Stimulated activated CD8-positive, alpha-beta memory T cell treated with anti-CD3 and anti-CD28 coated beads, Interleukin-15, amount 100 ng/mL, for 24 hours (primary cell): Measurements from ENCODE around the gene STX7.

Source experiments
- DNase-seq: peaks from one replicate; pipeline ENCODE4 v3.0.0-alpha.2; 2020; ENCODE audit warnings: low read depth

The STX7 gene

DNA sequence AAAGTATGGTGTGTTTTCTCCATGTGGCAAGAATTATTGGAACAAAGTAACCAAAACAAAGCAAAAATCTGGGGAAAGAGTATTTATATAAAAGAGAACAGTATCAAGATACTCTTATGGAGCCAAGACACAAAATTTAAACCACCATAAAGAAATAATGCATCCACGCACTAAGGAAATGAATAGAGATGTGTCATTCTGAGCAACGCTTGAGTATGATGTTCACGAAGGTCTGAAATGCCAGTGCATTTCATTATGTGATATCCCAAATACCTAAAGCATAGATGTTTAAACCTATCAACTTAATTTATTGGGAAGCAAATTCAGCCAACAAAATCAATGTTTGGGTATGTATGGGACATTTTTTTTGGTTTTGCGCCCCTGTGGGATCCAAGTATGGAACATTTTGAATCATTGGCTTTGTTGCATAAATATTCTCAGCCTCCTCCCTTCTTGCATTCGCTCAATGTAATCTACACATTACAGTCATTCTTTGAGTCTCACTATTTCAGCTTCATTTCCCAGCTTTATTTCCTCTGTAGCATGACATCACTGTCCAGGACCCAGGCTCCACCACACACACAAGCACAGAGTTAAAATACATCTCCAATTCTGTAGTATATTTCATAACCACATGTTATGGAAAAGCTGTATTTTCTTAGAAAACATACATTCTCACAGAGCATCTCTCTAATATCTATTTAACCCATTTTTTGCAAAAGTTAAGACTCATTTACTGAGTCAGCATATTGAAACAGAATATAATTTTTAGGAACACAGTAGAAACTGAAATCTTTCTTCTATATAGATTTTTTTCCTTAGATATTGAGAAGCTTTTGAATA, 100.0 kb downstream of the STX7 start:
- DNase-seq, result no peak

DNA sequence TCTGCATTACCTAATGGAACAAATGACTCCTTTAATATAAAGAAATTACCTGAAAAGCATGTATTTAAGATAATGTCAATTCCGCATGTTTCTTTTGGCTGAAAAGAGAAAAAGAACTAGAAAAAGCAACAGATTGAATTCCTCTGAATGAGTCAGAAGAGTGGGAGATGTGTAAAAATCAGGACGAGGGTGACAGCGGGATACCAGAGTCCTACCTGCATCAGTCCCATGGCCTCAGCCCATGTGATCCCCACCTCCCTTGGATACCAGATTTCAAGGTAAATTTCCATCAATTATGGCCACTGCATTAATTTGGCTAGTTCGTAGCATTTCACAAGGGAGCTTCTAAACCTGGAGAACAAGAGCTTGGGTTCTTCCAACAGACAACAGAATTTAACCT, 101.6 kb downstream of the STX7 start:
- no peak for DNase-seq

DNA sequence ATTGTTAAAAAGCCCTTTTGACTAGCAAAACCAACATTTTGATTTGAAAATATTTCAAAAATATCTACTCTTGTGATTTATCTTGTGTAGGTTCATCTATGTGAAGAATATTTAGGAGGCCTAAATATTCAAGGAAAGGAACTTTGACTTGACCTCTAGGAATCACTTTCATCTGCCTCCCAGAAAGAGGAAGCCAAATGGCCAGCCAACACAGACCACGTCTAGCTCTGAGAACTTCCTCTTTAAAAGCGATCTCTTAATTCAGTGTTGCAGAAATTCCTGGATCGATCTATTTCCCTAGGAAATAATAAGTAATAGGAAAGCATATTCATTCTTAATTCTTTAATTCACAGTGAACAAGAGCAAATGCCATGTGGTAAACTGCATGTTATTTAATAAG, 102.1 kb downstream of the STX7 start:
- DNase-seq, result no peak

DNA sequence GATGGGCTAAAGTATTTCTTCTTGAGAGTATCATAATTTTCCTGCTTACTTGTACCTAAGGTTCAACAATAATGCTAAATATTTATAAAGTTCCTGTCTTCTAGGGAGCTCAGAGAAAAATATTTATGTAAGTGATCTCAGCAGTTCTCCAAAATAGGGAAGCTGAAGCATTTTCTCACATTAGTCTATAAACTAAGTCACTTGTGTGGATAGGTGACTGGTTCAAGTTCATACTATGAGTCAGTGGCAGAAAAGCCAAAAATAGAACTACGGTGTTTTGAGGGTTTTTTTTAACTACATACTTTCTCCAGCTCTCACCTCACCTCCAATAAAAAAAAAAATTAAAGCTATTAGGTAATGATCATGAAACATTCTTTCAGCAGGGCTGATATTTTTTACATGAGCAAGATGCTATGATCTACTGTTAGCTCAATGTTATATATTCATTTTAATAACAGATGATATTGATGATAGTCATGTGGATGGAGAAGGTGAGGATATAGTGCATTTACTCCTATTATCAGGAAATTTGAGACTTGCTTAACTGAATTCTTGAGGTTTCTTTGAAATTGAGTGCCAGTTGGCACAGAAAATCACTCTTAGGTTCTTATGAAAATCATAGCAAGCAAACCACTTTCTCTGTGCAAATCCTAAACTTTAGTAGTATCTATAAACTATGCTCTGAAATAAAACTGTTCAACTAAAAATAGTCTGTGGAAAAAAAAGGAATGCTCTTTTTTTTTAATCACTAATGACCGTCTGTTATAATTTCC, 107.6 kb downstream of the STX7 start:
- DNase-seq, result no peak

DNA sequence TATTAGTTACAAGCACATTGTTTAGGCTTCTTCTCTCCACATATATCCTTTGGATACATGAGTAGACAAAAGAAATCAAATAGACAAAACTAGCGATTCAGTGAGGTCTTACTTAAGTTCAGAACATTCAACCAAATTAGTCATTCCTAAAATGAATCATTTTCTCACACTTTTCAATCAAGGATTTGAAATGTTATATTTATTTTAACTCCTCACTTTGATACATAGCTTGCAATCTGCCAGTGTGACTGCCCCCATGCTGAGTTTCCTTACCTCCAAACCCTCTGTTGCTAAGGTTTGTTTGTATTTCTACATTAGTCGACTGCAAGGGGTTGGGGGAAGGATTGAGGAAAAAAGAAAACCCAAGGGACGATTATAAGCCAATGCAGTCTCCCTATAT, 108.2 kb downstream of the STX7 start:
- no peak for DNase-seq

DNA sequence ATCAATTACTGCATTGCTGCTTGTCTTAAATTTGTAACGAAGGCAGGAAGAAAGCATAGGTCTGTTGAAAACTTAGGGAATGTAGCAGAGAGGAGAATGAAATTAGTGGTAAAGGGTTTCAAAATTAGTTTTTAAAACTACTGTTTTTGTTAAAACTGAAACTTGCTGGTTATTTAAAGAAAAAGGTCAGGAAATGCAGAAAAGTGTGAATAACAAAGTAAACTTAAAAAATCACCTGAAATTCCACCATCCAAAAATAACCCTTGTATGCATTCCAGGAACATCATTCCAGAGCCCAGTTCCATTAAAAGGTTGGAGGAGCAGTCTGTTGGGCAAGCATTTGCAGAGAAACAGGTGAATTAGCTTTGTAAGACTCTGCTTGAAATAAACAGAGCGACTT, 108.6 kb downstream of the STX7 start:
- DNase-seq, result no peak

DNA sequence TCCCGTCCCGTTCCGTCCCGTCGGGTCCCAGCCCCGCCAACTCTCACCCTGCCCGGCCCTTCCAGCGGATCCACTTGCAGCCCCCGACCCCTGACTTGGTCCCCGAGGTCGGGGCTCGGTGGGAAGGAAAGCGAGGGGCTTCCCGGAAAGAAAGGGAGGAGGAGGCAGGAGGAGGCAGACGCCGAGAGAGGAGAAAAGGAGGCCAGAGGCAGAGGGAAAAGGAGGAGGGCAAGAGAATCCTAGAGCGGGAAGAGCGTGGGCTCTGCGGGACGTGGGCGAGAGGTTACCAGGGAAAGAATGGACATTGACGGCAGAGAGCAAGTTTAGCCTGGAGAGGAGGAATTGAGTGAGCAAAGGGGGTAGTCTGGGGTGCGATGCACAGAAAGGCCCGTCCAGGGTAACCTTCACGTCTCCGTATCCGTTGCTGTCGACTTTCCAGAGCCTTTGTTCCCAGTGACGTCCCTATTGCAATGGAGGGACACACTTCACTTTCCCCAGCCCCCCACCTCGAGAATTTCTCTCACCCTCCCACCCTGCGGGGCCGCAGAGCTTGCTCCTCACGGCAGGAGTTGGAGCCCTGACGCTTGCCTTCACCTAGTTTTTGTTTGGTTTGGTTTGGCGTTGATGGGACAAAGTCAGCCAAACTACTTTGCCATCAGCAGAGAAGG, 111.2 kb downstream of the STX7 start:
- DNase-seq, result no peak

DNA sequence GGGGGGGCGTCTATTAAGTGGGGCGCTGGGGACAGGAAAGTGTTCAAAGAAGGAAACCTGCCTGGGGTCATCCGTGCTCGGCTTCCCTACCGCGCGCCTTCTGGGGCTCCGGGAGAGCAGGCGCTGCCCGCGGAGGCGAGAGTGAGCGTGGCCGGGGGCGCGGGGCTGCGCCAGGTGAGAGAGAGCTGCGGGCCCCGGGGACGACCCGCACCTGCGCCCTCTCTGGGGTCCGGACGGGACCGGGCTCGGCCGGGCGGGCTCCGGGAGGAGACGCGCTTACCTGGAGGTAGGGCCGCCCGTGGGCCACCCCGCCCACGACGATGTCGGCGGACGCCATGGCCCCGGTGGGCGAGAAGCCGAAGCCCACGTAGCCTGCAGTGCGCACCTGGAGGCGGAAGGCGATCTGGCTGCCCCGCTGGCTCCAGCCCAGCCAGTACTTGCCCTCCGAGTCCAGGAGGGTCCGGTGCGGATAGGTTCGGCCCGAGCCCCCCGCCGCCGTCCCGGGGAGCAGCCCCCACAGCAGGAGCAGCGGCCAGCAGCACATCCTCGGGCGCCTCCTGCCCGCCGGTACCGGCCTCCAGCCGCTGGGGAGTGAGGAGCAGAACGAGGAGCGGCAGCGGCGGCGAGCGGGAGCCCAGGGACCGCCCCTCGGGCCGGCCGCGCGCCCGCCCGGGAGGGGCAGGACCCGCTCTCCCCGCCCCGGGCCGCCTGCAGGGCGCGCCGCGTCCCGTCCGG, 111.9 kb downstream of the STX7 start, which contains the start of gene MOXD1:
Gene MOXD1 (minus strand): TSS at position 593 of the 735 bp plus-strand sequence. CDS start 49 bp downstream, at position 544.
- DNase-seq, result no peak

DNA sequence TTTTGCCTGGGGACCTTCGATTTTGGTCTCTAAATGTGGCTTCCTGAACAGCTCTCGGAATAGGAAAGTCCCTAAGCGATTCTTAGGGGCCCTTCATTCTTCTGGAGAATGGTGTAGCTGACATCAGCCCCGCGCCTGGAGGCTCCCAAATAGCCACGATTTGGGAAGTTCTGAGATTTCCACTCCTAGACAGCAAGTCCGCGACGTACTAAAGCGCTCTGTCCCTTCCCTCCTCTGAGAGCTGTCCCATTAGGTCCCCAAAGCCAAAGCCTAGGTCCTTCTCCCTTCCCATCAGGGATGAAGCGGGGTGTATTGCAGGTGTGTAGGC, 112.4 kb downstream of the STX7 start:
- no peak for DNase-seq

DNA sequence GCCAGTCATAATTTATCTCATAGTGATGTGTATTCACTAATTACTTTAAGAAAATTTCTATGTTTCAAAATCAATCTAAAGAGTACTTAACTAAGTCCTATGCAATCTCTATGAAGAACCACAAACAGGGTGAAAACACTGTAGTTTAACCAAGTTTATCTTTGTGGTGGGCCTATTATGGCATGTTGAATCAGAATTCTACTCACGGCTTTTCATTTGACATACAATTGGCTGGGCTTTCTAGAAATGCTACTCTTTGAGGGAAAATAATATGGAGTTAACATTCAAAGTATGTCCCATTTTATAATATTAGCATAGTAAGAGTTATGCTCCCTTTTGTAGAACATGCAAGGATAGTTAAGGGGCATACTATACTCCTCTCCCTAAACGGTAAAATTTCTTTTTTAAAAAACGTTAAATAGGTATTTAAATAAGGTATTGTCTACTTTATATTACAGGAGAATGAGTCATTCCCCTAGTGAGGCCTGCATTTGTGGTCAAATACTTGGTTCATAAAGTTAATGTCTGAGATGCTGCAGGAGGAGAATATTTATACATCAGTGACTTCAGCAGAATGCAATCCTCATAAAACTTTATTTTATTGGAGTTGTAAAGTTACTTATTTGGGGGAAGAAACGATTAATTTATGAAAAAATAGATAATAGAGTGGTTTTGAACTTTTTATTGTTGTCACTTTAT, 113.4 kb downstream of the STX7 start:
- no peak for DNase-seq
